Panc1 (cell line): ENCODE measurements around the gene CCT7. TPM values are rescaled to one million over a fixed set of nuclear protein-coding genes. Genes with fewer than 3 reads are reported as not detected.

ENCODE experiments used
- ATAC-seq: fragments of 200-7000 bp; cut with Tn5 transposase; 2 replicates; pipeline ENCODE4 v1.9.1; 2020; ENCODE audit warnings: mild to moderate bottlenecking, moderate library complexity
- BruUV-seq: library from RNA; stranded (reverse); fragments of 400-500 nt; replicated peaks from 2 replicates; lab custom pipeline; 2021; lab: Mats Ljungman, UMichigan
- CTCF ChIA-PET: fragments of 300-600 bp; sonication (Branson Sonifier 250); formaldehyde crosslinking; loops from one replicate; lab custom pipeline; 2022; ENCODE audit warnings: antibody characterized with exemption; lab: Charles Lee
- POLR2A ChIA-PET: fragments of 300-600 bp; sonication (Branson Sonifier 250); formaldehyde crosslinking; loops from one replicate; lab custom pipeline; 2022; ENCODE audit warnings: antibody characterized with exemption; lab: Charles Lee
- DNase-seq: peaks from one replicate; pipeline ENCODE4 v3.0.0-alpha.2; 2010; ENCODE audit warnings: low read depth, low spot score
- H3K27ac ChIP-seq: 2 replicates; pipeline ENCODE4 v1.5.1; 2011; ENCODE audit warnings: mild to moderate bottlenecking, low read length, inconsistent platforms
- H3K27me3 ChIP-seq: fragments of 200-500 bp; sonication (Bioruptor generic); 2 replicates; pipeline ENCODE4 v1.6.0; 2014; ENCODE audit warnings: low read length, inconsistent platforms; ENCODE audit not compliant: control insufficient read depth, insufficient read depth
- H3K36me3 ChIP-seq: fragments of 200-500 bp; sonication (Bioruptor generic); 2 replicates; pipeline ENCODE4 v1.5.1; 2014; ENCODE audit warnings: inconsistent platforms, mild to moderate bottlenecking, low read length, moderate library complexity; ENCODE audit not compliant: control insufficient read depth, insufficient read depth
- H3K4me1 ChIP-seq: 2 replicates; pipeline ENCODE4 v1.5.1; 2011; ENCODE audit warnings: inconsistent platforms, mild to moderate bottlenecking, low read length, moderate library complexity; ENCODE audit not compliant: control insufficient read depth, insufficient read depth
- H3K4me3 ChIP-seq, 2 experiments: 2 replicates each; pipeline ENCODE4 v1.5.1; 2011 to 2012; ENCODE audit warnings: low read depth in 2 of 2, low read length in 2 of 2, mild to moderate bottlenecking in 2 of 2, inconsistent platforms in 1 of 2, moderate library complexity in 1 of 2
- H3K9me3 ChIP-seq: fragments of 200-500 bp; sonication (Bioruptor generic); 2 replicates; pipeline ENCODE4 v1.5.1; 2014; ENCODE audit warnings: low read depth, mild to moderate bottlenecking, inconsistent platforms, low read length, moderate library complexity; ENCODE audit not compliant: control insufficient read depth, insufficient read depth
- POLR2AphosphoS5 ChIP-seq: IDR thresholded peaks from 2 replicates; pipeline ENCODE4 v1.6.1; 2012; ENCODE audit warnings: mild to moderate bottlenecking, low read depth, low read length, moderate library complexity
- SIN3A ChIP-seq: IDR thresholded peaks from 2 replicates; pipeline ENCODE4 v1.6.1; 2012; ENCODE audit warnings: low read depth, mild to moderate bottlenecking, low read length, moderate library complexity, borderline replicate concordance; ENCODE audit not compliant: insufficient read depth
- TCF7L2 ChIP-seq: IDR thresholded peaks from 2 replicates; pipeline ENCODE4 v1.6.1; 2011; ENCODE audit warnings: mild to moderate bottlenecking, low read depth, low read length, inconsistent platforms
- in situ Hi-C: cut with HindIII; loops from 2 replicates; pipeline ENCODE4 v1.10.0; 2016; ENCODE audit warnings: low sequenced_read_pairs, low pct_unique_long_range_greater_than_20kb
- intact Hi-C: fragments of 100-400 bp; cut with micrococcal nuclease; formaldehyde crosslinking; loops from one replicate; pipeline ENCODE4 v1.10.0; 2022; ENCODE audit not compliant: unreplicated experiment
- total RNA-seq: library from RNA; stranded (reverse); gene quantifications from one replicate; pipeline ENCODE4 v1.2.1, GENCODE V29; 2021; ENCODE audit not compliant: unreplicated experiment
- TF ChIP-seq, protein P1 (sequence below), 2 experiments: IDR thresholded peaks; 2 replicates each; pipeline ENCODE4 v1.6.1; 2011 to 2012; ENCODE audit warnings: low read depth in 2 of 2, control low read depth in 1 of 2, low read length in 1 of 2, mild to moderate bottlenecking in 1 of 2, moderate library complexity in 1 of 2; ENCODE audit not compliant: insufficient read depth in 1 of 2
- TF ChIP-seq, protein P2 (sequence below): fragments of 450-650 bp; IDR thresholded peaks from 2 replicates; pipeline ENCODE4 v1.5.1; 2017; ENCODE audit warnings: mild to moderate bottlenecking

Gene CCT7
- total RNA-seq, 1 experiment from 2014 or later: 426 TPM

- intact Hi-C loops (no loop called here), in situ Hi-C loops (no loop called here)
- POLR2A ChIA-PET: no interaction called here
- Histone ChIP-seq H3K27me3 (no peaks in the 10 kb centered on the region), H3K9me3 (no peaks in the 10 kb centered on the region), H3K27ac (no peak overlapping the region), H3K4me1 (peaks cover 10% of the 10 kb centered on the region), H3K4me3 (no peak overlapping the region), H3K36me3 (peaks cover 48% of the 10 kb centered on the region)
- DNase-seq (no peak), ATAC-seq (no peak)
- no peak for TF ChIP-seq TCF7L2
- TF ChIP-seq, protein P1, sequence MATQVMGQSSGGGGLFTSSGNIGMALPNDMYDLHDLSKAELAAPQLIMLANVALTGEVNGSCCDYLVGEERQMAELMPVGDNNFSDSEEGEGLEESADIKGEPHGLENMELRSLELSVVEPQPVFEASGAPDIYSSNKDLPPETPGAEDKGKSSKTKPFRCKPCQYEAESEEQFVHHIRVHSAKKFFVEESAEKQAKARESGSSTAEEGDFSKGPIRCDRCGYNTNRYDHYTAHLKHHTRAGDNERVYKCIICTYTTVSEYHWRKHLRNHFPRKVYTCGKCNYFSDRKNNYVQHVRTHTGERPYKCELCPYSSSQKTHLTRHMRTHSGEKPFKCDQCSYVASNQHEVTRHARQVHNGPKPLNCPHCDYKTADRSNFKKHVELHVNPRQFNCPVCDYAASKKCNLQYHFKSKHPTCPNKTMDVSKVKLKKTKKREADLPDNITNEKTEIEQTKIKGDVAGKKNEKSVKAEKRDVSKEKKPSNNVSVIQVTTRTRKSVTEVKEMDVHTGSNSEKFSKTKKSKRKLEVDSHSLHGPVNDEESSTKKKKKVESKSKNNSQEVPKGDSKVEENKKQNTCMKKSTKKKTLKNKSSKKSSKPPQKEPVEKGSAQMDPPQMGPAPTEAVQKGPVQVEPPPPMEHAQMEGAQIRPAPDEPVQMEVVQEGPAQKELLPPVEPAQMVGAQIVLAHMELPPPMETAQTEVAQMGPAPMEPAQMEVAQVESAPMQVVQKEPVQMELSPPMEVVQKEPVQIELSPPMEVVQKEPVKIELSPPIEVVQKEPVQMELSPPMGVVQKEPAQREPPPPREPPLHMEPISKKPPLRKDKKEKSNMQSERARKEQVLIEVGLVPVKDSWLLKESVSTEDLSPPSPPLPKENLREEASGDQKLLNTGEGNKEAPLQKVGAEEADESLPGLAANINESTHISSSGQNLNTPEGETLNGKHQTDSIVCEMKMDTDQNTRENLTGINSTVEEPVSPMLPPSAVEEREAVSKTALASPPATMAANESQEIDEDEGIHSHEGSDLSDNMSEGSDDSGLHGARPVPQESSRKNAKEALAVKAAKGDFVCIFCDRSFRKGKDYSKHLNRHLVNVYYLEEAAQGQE (IDR thresholded peaks at IDR 0.05; ENCODE audit: insufficient read depth in 1 of 2, low read depth in 2 of 2, low read length in 1 of 2): no peak
- TF ChIP-seq POLR2AphosphoS5: no peak
- TF ChIP-seq SIN3A: no peak
- TF ChIP-seq, protein P2, sequence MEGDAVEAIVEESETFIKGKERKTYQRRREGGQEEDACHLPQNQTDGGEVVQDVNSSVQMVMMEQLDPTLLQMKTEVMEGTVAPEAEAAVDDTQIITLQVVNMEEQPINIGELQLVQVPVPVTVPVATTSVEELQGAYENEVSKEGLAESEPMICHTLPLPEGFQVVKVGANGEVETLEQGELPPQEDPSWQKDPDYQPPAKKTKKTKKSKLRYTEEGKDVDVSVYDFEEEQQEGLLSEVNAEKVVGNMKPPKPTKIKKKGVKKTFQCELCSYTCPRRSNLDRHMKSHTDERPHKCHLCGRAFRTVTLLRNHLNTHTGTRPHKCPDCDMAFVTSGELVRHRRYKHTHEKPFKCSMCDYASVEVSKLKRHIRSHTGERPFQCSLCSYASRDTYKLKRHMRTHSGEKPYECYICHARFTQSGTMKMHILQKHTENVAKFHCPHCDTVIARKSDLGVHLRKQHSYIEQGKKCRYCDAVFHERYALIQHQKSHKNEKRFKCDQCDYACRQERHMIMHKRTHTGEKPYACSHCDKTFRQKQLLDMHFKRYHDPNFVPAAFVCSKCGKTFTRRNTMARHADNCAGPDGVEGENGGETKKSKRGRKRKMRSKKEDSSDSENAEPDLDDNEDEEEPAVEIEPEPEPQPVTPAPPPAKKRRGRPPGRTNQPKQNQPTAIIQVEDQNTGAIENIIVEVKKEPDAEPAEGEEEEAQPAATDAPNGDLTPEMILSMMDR: no peak
- BruUV-seq: no TSS peak
- CTCF ChIA-PET: no interaction called here
These were observed 12.7 kb downstream of the CCT7 start for GRCh38 chr2:73246850-73247249.

DNA sequence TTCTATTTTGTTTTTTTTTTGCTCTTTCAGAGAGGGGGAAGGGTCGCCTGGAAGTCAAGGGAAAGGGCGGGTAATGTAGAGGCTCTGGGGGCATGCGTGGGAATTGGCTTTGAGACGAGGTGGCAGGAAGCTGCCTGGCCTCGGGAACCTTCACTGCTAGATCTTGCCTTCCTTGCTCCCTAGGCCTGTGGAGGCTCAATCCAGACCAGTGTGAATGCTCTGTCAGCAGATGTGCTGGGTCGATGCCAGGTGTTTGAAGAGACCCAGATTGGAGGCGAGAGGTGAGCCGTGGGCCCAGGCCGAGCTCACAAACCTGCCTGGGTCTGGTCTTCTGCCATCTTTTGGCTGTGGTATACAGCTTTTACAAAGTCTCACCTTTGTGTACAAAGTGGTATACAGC lies 15.5 kb downstream of the CCT7 start:
- TF ChIP-seq POLR2AphosphoS5: no peak
- TF ChIP-seq, protein P1 (IDR thresholded peaks at IDR 0.05; ENCODE audit: insufficient read depth in 1 of 2, low read depth in 2 of 2, low read length in 1 of 2): no peak
- TF ChIP-seq TCF7L2: no peak
- TF ChIP-seq SIN3A: no peak
- TF ChIP-seq, protein P2: no peak
- Histone ChIP-seq H3K4me3 (no peak overlapping the region), H3K9me3 (no peaks in the 10 kb centered on the region), H3K4me1 (no peaks in the 10 kb centered on the region), H3K27ac (no peak overlapping the region), H3K27me3 (no peaks in the 10 kb centered on the region), H3K36me3 (peaks cover 44% of the 10 kb centered on the region)
- CTCF ChIA-PET: no interaction called here
- in situ Hi-C loops (no loop called here), intact Hi-C loops (no loop called here)
- no peak for ATAC-seq
- POLR2A ChIA-PET: no interaction called here
- no TSS peak for BruUV-seq
- no peak for DNase-seq
